ENCODE measurements around the gene VWA3B. TPM values are rescaled to one million over a fixed set of nuclear protein-coding genes. Genes with fewer than 3 reads are reported as not detected.

The VWA3B gene
- total RNA-seq, 1 donor from 2014 or later = 0.17 TPM

DNA sequence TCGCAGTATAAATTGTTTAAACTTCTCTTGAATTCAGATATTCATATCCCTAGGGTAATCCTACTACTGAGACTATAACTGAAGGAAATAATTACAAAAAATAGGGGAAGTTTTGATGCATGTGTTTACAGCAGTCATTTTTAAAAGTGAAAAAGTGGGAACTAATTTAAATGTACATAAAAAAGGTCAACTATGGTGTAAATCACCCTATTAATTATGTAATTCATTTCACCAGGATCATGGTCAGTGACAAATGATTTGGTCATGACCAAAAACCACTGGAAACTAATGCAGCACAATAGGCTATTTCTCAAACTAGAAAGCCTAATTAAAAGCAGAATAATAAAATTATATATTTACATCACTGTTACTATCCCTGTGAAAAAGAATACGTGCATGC lies 254.3 kb downstream of the VWA3B start:
- intact Hi-C loops (cut with DNase I) = no loop called here
- Histone ChIP-seq H3K36me3 (no peaks in the 10 kb centered on the region), H3K9me3 (no peaks in the 10 kb centered on the region), H3K4me3 (no peak overlapping the region), H3K4me1 (peaks cover under 1% of the 10 kb centered on the region), H3K27ac (no peak overlapping the region), H3K27me3 (peaks cover 20% of the 10 kb centered on the region)
- no peak for ATAC-seq
- TF ChIP-seq, protein P1, sequence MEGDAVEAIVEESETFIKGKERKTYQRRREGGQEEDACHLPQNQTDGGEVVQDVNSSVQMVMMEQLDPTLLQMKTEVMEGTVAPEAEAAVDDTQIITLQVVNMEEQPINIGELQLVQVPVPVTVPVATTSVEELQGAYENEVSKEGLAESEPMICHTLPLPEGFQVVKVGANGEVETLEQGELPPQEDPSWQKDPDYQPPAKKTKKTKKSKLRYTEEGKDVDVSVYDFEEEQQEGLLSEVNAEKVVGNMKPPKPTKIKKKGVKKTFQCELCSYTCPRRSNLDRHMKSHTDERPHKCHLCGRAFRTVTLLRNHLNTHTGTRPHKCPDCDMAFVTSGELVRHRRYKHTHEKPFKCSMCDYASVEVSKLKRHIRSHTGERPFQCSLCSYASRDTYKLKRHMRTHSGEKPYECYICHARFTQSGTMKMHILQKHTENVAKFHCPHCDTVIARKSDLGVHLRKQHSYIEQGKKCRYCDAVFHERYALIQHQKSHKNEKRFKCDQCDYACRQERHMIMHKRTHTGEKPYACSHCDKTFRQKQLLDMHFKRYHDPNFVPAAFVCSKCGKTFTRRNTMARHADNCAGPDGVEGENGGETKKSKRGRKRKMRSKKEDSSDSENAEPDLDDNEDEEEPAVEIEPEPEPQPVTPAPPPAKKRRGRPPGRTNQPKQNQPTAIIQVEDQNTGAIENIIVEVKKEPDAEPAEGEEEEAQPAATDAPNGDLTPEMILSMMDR (IDR thresholded peaks at IDR 0.05) = no peak
- DNase-seq = no peak

DNA sequence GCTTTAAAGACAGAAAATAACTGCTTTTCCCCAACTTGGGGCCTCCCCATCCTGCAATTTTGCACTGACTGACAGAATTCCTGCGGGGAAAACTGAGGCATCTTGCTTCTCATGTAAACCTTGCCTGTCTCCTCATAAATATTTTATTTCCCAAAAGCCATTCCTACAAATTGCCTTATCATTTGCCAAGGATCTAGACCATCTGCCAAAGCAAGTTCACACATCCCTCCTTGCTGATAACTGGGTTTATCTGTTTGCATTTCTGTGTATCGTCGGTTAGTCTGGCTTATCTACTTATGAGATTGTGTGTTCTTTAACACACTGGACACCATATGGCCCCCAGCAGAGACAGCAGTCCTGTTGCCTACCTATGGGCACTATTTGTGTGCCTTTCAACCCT lies 256.3 kb downstream of the VWA3B start:
- DNase-seq (no peak), ATAC-seq (no peak)
- H3K36me3 ChIP-seq = no peaks in the 10 kb centered on the region
- H3K4me3 ChIP-seq = no peak overlapping the region
- intact Hi-C loops (cut with DNase I) = no loop called here
- peaks cover 14% of the 10 kb centered on the region for H3K4me1 ChIP-seq
- H3K27ac ChIP-seq = no peak overlapping the region
- peaks cover 41% of the 10 kb centered on the region for H3K27me3 ChIP-seq
- TF ChIP-seq, protein P1 (IDR thresholded peaks at IDR 0.05) = no peak
- no peaks in the 10 kb centered on the region for H3K9me3 ChIP-seq

DNA sequence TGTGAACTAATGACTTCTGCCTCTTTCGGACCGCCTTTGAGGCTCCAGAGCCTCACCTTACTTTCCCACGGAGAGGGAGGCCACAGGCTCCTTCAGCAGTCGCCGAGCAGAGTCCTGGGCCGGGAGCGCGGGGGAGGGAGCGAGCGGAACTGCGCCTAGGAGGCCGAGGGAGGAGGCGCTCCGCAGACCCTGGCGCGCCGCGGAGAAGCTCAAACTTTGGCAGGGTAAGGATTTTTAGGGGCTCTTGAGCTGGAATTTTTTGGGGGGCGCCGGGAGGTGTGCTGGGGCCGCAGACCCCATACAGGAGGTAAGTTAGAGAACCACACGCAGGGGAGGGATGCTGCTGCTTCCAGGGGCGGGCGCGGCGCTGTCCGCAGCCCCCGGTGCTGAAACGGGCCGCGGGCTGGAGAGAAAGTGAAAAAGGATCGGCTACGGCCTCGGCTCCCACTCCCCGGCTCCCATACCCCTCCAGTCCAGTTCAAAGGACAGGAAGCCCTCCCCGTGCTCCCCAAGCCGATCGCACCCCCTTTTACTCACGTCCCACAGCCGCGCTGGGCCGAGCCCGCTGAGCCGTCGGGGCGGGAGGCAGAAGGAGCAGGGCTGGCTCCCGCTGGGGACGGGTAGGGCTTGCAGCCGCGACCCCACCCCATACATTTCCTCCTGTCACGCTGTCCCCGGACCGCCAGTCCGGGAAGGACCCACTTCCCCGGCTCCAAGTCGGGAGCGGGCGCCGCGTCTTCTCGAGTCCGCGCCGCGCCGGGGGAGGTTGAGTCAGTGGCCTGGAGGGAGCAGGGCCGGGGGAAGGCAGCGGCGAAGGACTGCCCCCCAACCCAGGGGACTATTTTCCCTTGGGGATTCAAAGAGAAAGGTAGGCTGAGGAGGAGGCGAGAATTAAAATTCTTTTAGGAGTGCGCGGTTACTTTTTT lies 259.6 kb downstream of the VWA3B start, which contains the start of gene CNGA3:
CNGA3 (plus strand) TSS at position 146 of the 926 bp plus-strand sequence. CDS start 23,520 bp downstream, outside the sequence.
- ATAC-seq (peak; percentile 67), DNase-seq (peak; percentile 67)
- intact Hi-C loops (cut with DNase I) = no loop called here
- Histone ChIP-seq H3K27me3 (peaks cover 64% of the 10 kb centered on the region), H3K9me3 (no peaks in the 10 kb centered on the region), H3K4me1 (peaks cover 14% of the 10 kb centered on the region), H3K27ac (no peak within 1 kb of the TSS), H3K36me3 (no peaks in the 10 kb centered on the region), H3K4me3 (no peak within 1 kb of the TSS)
- TF ChIP-seq, protein P1 (IDR thresholded peaks at IDR 0.05) = no peak

DNA sequence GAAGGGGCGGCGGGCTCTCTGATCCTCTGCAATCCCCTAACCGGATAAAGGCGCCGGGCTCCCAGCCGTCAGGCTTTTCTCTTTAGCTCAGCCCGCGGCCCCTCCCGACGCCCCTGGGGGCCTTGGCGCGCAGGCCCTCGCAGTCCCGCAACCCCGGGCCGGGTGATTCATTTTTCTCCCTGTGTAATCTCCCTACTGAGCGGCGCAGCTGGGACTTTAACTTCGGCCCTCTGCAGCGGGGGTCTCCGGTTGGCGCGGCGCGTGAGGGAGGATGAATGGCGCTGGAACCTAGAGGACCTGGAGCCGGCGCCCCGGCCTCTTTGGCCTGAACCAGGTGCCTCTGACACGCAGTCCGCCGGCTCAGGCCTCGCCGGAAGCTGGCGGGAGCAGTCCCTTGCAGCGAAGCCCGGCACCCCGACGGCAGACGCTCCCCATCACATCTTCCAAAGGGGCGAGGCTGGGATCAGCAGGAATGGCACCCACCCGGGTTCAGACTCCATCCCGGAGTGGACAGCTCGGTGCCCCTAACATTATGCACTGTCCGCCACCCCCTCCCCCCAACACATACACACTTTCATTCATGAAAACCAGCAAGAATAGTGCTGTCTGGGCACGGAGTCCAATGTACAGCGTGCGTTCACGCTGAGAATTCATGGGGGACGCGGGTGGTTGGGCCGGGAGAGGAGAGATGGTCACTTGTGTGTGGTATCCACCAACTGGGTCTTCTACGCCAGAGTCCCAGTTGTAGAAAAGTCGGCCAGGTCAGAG lies 260.5 kb downstream of the VWA3B start:
- Histone ChIP-seq H3K4me1 (peaks cover 14% of the 10 kb centered on the region), H3K9me3 (no peaks in the 10 kb centered on the region), H3K27ac (no peak overlapping the region), H3K27me3 (peaks cover 64% of the 10 kb centered on the region), H3K36me3 (no peaks in the 10 kb centered on the region), H3K4me3 (no peak overlapping the region)
- no peak for ATAC-seq
- DNase-seq = no peak
- TF ChIP-seq, protein P1 (IDR thresholded peaks at IDR 0.05) = no peak
- intact Hi-C loops (cut with DNase I) = no loop called here

DNA sequence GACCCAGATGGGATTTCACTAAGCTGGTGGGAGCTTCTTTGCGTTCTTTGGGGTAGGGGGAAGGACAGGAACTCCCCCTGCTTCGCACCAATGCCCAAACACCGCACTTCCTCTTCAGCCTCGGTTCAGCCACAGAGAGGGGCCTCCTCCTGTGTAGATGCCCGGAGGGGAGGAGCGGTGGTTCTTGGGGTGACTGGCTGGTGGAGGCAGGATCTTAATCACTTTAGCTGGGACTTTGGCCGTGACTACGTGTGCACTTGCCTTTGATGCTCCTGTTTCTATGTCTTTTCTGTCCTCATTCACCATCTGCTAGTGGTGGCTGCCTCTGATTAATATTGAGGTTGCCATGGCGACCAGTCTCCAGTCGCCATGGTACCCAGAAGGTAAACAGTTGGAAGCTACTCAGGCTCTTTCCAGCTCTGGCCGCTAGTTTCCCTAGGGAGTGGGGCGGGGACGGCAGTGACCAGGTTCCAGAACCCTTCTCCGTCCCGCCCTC lies 261.1 kb downstream of the VWA3B start:
- no peak for DNase-seq
- H3K27ac ChIP-seq = no peak overlapping the region
- H3K4me3 ChIP-seq = no peak overlapping the region
- ATAC-seq = no peak
- intact Hi-C loops (cut with DNase I) = no loop called here
- H3K4me1 ChIP-seq = peaks cover 14% of the 10 kb centered on the region
- no peaks in the 10 kb centered on the region for H3K36me3 ChIP-seq
- H3K9me3 ChIP-seq = no peaks in the 10 kb centered on the region
- TF ChIP-seq, protein P1 (IDR thresholded peaks at IDR 0.05) = no peak
- H3K27me3 ChIP-seq = peaks cover 63% of the 10 kb centered on the region

Data from upper lobe of right lung (tissue), 1 donor.